Effector memory CD8-positive, alpha-beta T cell (primary cell): Measurements from ENCODE around the gene SLC29A1.

Source experiments
- ATAC-seq: fragments of 150-1000 bp; cut with Tn5 transposase; replicated peaks from 2 replicates; pipeline ENCODE4 v1.10.0; 2021; ENCODE audit warnings: mild to moderate bottlenecking, moderate library complexity
- DNase-seq, 3 experiments: peaks; one replicate each; pipeline ENCODE4 v3.0.0; 2021
- H3K27ac Mint-ChIP-seq, 2 donors: one replicate each; pipeline ENCODE4 v1.8.0; 2022; ENCODE audit warnings: mild to moderate bottlenecking in 2 of 2, mixed read lengths in 2 of 2, moderate library complexity in 2 of 2
- H3K27me3 Mint-ChIP-seq, 2 donors: one replicate each; pipeline ENCODE4 v1.8.0; 2022; ENCODE audit warnings: mixed read lengths in 2 of 2
- H3K36me3 Mint-ChIP-seq: one replicate; pipeline ENCODE4 v1.8.0; 2022; ENCODE audit warnings: mild to moderate bottlenecking, moderate library complexity, mixed read lengths; ENCODE audit not compliant: insufficient read depth
- H3K4me1 Mint-ChIP-seq, 2 donors: one replicate each; pipeline ENCODE4 v1.8.0; 2022; ENCODE audit warnings: low read depth in 2 of 2, mixed read lengths in 2 of 2
- H3K4me3 Mint-ChIP-seq, 2 donors: one replicate each; pipeline ENCODE4 v1.8.0; 2022; ENCODE audit warnings: mild to moderate bottlenecking in 2 of 2, mixed read lengths in 2 of 2, moderate library complexity in 2 of 2
- H3K9me3 Mint-ChIP-seq, 2 donors: one replicate each; pipeline ENCODE4 v1.8.0; 2022; ENCODE audit warnings: mixed read lengths in 2 of 2

Gene SLC29A1

DNA sequence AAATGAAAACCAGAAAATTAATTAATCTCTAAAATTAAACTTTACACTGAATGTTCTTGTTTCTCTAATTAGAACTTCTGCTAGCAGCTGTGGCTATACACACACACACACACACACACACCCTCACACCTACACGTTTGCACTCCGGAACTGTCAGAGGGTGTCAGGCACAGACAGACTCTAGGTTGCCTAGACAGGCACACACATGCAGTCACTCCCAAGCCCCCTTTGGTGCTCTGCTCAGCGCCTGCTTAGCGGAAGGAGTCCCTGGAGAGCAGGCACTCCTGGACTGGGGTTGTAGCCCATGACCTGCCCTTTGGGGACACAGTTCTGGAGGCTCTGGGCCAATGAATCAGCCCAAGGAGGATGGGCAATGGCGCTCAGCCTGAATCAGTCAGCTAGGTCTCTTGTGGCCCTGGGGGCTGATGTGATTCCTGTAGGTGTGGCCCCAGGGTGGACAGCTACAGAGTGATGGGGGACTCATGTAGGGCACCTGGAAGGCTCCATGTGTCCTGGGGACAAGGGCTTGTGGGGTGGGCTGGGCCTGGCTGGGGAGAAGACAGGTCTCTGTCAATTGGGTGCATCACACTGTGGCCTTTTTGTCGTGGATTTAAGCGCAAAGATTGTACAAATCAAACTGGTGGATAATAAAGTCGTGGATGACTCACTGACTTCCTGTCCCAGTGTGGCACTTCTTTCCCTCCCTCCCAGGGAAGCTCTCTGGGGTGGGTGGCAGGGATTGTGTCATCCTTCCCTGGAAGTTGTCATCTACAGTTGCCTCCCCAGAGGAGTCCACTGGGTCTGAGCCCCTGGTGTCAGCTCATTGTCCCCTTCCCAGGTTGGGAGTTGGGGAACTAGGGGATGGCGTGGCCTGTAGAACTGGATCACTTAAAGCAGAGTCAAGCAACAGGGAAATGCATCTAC is 55.6 kb downstream of the SLC29A1 start:
- Mint-ChIP-seq H3K27ac (no peak overlapping the region), H3K36me3 (peaks cover 6% of the 10 kb centered on the region), H3K4me3 (no peak overlapping the region), H3K9me3 (no peaks in the 10 kb centered on the region), H3K27me3 (peaks cover 57 to 70% of the 10 kb centered on the region in 2 donors), H3K4me1 (peaks cover 0 to 3% of the 10 kb centered on the region in 2 donors)
- DNase-seq (no peak), ATAC-seq (no peak)
